PC-9 (cell line): ENCODE data around the gene AKAP13. TPM values are rescaled to one million over a fixed set of nuclear protein-coding genes. Genes with fewer than 3 reads are reported as not detected.

Experiments
- BruUV-seq: library from RNA; stranded (reverse); fragments of 400-500 nt; replicated peaks from 2 replicates; lab custom pipeline; 2021; lab: Mats Ljungman, UMichigan
- CTCF ChIA-PET: fragments of 300-600 bp; sonication (Branson Sonifier 250); formaldehyde crosslinking; loops from one replicate; lab custom pipeline; 2022; ENCODE audit warnings: antibody characterized with exemption; lab: Charles Lee
- POLR2A ChIA-PET: fragments of 300-600 bp; sonication (Branson Sonifier 250); formaldehyde crosslinking; loops from one replicate; lab custom pipeline; 2022; ENCODE audit warnings: antibody characterized with exemption; ENCODE audit not compliant: unreplicated experiment; lab: Charles Lee
- DNase-seq, 2 experiments: peaks; one replicate each; pipeline versions ENCODE4 v3.0.0 to v3.0.0-alpha.2; 2015 to 2022; ENCODE audit warnings: mixed read lengths in 1 of 2
- H2AFZ ChIP-seq: fragments of 200-600 bp; sonication (generic); 2 replicates; pipeline ENCODE4 v1.8.1; 2017; ENCODE audit warnings: antibody characterized with exemption
- H3F3A ChIP-seq: fragments of 200-600 bp; sonication (generic); 2 replicates; pipeline ENCODE4 v1.8.1; 2017; ENCODE audit warnings: antibody characterized with exemption, mild to moderate bottlenecking, low read depth; ENCODE audit not compliant: insufficient read depth
- H3K27ac ChIP-seq: fragments of 200-600 bp; sonication (generic); 2 replicates; pipeline ENCODE4 v1.6.1; 2016; ENCODE audit warnings: mixed run types
- H3K27me3 ChIP-seq: fragments of 200-600 bp; sonication (generic); 2 replicates; pipeline ENCODE4 v1.6.1; 2016; ENCODE audit warnings: low read depth, mixed run types; ENCODE audit not compliant: insufficient read depth
- H3K36me3 ChIP-seq: fragments of 200-600 bp; sonication (generic); 2 replicates; pipeline ENCODE4 v1.6.1; 2016; ENCODE audit warnings: low read depth, mixed run types
- H3K4me1 ChIP-seq: fragments of 200-600 bp; sonication (generic); replicated peaks from 2 replicates; pipeline ENCODE4 v1.6.1; 2016; ENCODE audit warnings: mixed run types; ENCODE audit not compliant: insufficient read depth
- H3K4me2 ChIP-seq: fragments of 200-600 bp; sonication (generic); 2 replicates; pipeline ENCODE4 v1.6.1; 2017; ENCODE audit warnings: mixed run types
- H3K4me3 ChIP-seq: fragments of 200-600 bp; sonication (generic); 2 replicates; pipeline ENCODE4 v1.6.1; 2016; ENCODE audit warnings: mixed run types
- H3K79me2 ChIP-seq: fragments of 200-600 bp; sonication (generic); 2 replicates; pipeline ENCODE4 v1.6.1; 2017; ENCODE audit warnings: low read depth, mixed run types
- H3K9me2 ChIP-seq: fragments of 200-600 bp; sonication (generic); 2 replicates; pipeline ENCODE4 v1.8.1; 2017; ENCODE audit warnings: mild to moderate bottlenecking; ENCODE audit not compliant: insufficient read depth
- H3K9me3 ChIP-seq: fragments of 200-600 bp; sonication (generic); 2 replicates; pipeline ENCODE4 v1.8.1; 2016; ENCODE audit warnings: low read depth; ENCODE audit not compliant: insufficient read depth
- H4K20me1 ChIP-seq: fragments of 200-600 bp; sonication (generic); 2 replicates; pipeline ENCODE4 v1.8.1; 2017; ENCODE audit not compliant: insufficient read depth
- CTCF ChIP-seq: fragments of 200-600 bp; sonication (generic); conservative IDR thresholded peaks from 2 replicates; pipeline ENCODE4 v1.6.1; 2017; ENCODE audit warnings: mixed run types, antibody characterized with exemption, mild to moderate bottlenecking, moderate library complexity
- EZH2 ChIP-seq: fragments of 200-600 bp; sonication (generic); IDR thresholded peaks from 2 replicates; pipeline ENCODE4 v1.8.0; 2017; ENCODE audit warnings: antibody characterized with exemption, low read depth
- intact Hi-C: fragments of 100-400 bp; cut with micrococcal nuclease; formaldehyde crosslinking; loops from one replicate; pipeline ENCODE4 v1.10.0; 2022; ENCODE audit not compliant: unreplicated experiment
- total RNA-seq: library from RNA; stranded (reverse); gene quantifications from 2 replicates; pipeline ENCODE4 v1.2.3, GENCODE V29; 2021

The AKAP13 gene
- total RNA-seq, 1 experiment from 2014 or later = 82.5 TPM

GRCh38 chr15:85690561-85691231, 310.3 kb downstream of the AKAP13 start:
- no peak for DNase-seq
- Histone ChIP-seq H3K27ac (no peak overlapping the region), H3K4me3 (no peak overlapping the region), H4K20me1 (no peaks in the 10 kb centered on the region), H3K79me2 (no peaks in the 10 kb centered on the region), H3K9me2 (no peaks in the 10 kb centered on the region), H3K36me3 (peaks cover 7% of the 10 kb centered on the region), H2AFZ (no peak overlapping the region), H3K9me3 (no peaks in the 10 kb centered on the region), H3K4me1 (no peaks in the 10 kb centered on the region), H3K27me3 (no peaks in the 10 kb centered on the region), H3F3A (0 out of 2 replicates have a peak, but pooled peaks cover 3% of the 10 kb centered on the region), H3K4me2 (no peak overlapping the region)
- intact Hi-C loops = no loop called here
- CTCF ChIA-PET = no interaction called here
- TF ChIP-seq CTCF = no peak
- no peak for TF ChIP-seq EZH2
- POLR2A ChIA-PET = no interaction called here
- BruUV-seq = no TSS peak

GRCh38 chr15:85691350-85692240, 311.2 kb downstream of the AKAP13 start:
- no peak overlapping the region for H3K4me3 ChIP-seq
- H4K20me1 ChIP-seq = no peaks in the 10 kb centered on the region
- H2AFZ ChIP-seq = no peak overlapping the region
- no peak overlapping the region for H3K27ac ChIP-seq
- CTCF ChIA-PET = no interaction called here
- H3K36me3 ChIP-seq = peaks cover 7% of the 10 kb centered on the region
- POLR2A ChIA-PET = interaction anchor here (0.6 kb wide), 1 partner anchor 10 kb away, joined by 4 read pairs; no protein-coding TSS in a partner anchor
- no peaks in the 10 kb centered on the region for H3K79me2 ChIP-seq
- 0 out of 2 replicates have a peak, but pooled peaks cover 3% of the 10 kb centered on the region for H3F3A ChIP-seq
- intact Hi-C loops = no loop called here
- H3K27me3 ChIP-seq = no peaks in the 10 kb centered on the region
- DNase-seq = no peak
- H3K4me2 ChIP-seq = no peak overlapping the region
- no peaks in the 10 kb centered on the region for H3K9me2 ChIP-seq
- no TSS peak for BruUV-seq
- no peaks in the 10 kb centered on the region for H3K4me1 ChIP-seq
- H3K9me3 ChIP-seq = no peaks in the 10 kb centered on the region
- TF ChIP-seq CTCF (no peak), EZH2 (no peak)

- no peak overlapping the region for H3K27ac ChIP-seq
- H3K9me3 ChIP-seq = no peaks in the 10 kb centered on the region
- H3K4me3 ChIP-seq = no peak overlapping the region
- no TSS peak for BruUV-seq
- no peak overlapping the region for H3K4me2 ChIP-seq
- no peaks in the 10 kb centered on the region for H3K9me2 ChIP-seq
- ChIA-PET CTCF (interaction anchor here (0.5 kb wide), 1 partner anchor 100 kb away, joined by 18 read pairs; no protein-coding TSS in a partner anchor), POLR2A (interaction anchor here (0.6 kb wide), 1 partner anchor 10 kb away, joined by 4 read pairs; no protein-coding TSS in a partner anchor)
- H3K4me1 ChIP-seq = no peaks in the 10 kb centered on the region
- intact Hi-C loops = no loop called here
- H3K36me3 ChIP-seq = peaks cover 7% of the 10 kb centered on the region
- no peak for DNase-seq
- 0 out of 2 replicates have a peak, but pooled peaks cover 3% of the 10 kb centered on the region for H3F3A ChIP-seq
- H3K79me2 ChIP-seq = no peaks in the 10 kb centered on the region
- H4K20me1 ChIP-seq = no peaks in the 10 kb centered on the region
- no peak for TF ChIP-seq CTCF
- no peaks in the 10 kb centered on the region for H3K27me3 ChIP-seq
- H2AFZ ChIP-seq = no peak overlapping the region
Measured at GRCh38 chr15:85692321-85692720, 311.9 kb downstream of the AKAP13 start.
